Mesothelial cell of epicardium (in vitro differentiated cells): ENCODE measurements around the gene ZFYVE9. TPM values are rescaled to one million over a fixed set of nuclear protein-coding genes. Genes with fewer than 3 reads are reported as not detected.

Experiments used
- DNase-seq, 2 experiments: peaks; one replicate each; pipeline ENCODE4 v3.0.0; 2021; ENCODE audit warnings: low spot score in 2 of 2; ENCODE audit not compliant: unreplicated experiment in 2 of 2
- H3K27ac Mint-ChIP-seq: 2 replicates; pipeline ENCODE4 v1.8.0; 2021; ENCODE audit warnings: mixed read lengths
- H3K27me3 Mint-ChIP-seq: 2 replicates; pipeline ENCODE4 v1.8.0; 2021; ENCODE audit warnings: low read depth, mixed read lengths
- H3K36me3 Mint-ChIP-seq: 2 replicates; pipeline ENCODE4 v1.8.0; 2021; ENCODE audit warnings: mixed read lengths
- H3K4me1 Mint-ChIP-seq: 2 replicates; pipeline ENCODE4 v1.8.0; 2021; ENCODE audit warnings: mixed read lengths
- H3K4me3 Mint-ChIP-seq: 2 replicates; pipeline ENCODE4 v1.8.0; 2021; ENCODE audit warnings: mild to moderate bottlenecking, moderate library complexity, mixed read lengths
- H3K9me3 Mint-ChIP-seq: 2 replicates; pipeline ENCODE4 v1.8.0; 2021; ENCODE audit warnings: mixed read lengths
- CTCF ChIP-seq: fragments of 200-600 bp; sonication (generic); IDR thresholded peaks from one replicate; pipeline ENCODE4 v1.5.0; 2021; ENCODE audit warnings: antibody characterized with exemption; ENCODE audit not compliant: unreplicated experiment
- total RNA-seq: library from RNA; stranded (reverse); gene quantifications from 3 replicates; pipeline ENCODE4 v1.2.1, GENCODE V29; 2021

The ZFYVE9 gene
- total RNA-seq, 1 donor from 2014 or later: 33.3 TPM

GRCh38 chr1:52341655-52342260 is 199.9 kb downstream of the ZFYVE9 start:
- no peak for DNase-seq
- no peak for TF ChIP-seq CTCF
- no peaks in the 10 kb centered on the region for H3K4me1 Mint-ChIP-seq

DNA sequence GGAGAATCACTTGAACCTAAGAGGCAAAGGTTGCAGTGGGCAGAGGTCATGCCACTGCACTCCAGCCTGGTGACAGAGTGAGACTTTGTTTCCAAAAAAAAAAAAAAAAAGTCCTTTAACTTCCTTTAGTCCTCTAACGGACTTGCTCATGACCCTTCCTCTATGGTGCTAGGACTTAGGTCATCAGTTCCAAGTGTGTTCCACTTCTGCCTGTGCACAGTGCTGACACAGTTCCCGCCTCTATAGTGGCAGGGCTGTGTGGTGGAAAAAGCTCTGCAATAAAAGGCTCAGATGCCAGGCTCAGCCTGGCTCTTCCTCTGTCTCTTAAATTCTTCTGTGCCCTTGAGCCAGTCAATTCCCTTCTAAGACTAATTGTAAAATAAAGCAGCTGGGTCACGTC is 202.1 kb downstream of the ZFYVE9 start:
- H3K27ac Mint-ChIP-seq: no peak overlapping the region
- no peak for TF ChIP-seq CTCF
- no peak for DNase-seq
- no peaks in the 10 kb centered on the region for H3K4me1 Mint-ChIP-seq
- H3K36me3 Mint-ChIP-seq: peaks cover 28% of the 10 kb centered on the region
- H3K9me3 Mint-ChIP-seq: no peaks in the 10 kb centered on the region
- H3K27me3 Mint-ChIP-seq: no peaks in the 10 kb centered on the region
- no peak overlapping the region for H3K4me3 Mint-ChIP-seq

More at GRCh38 chr1:52341655-52342260, 199.9 kb downstream of the ZFYVE9 start:
- H3K9me3 Mint-ChIP-seq: no peaks in the 10 kb centered on the region
- no peaks in the 10 kb centered on the region for H3K27me3 Mint-ChIP-seq
- H3K36me3 Mint-ChIP-seq: peaks cover 25% of the 10 kb centered on the region
- no peak overlapping the region for H3K27ac Mint-ChIP-seq
- H3K4me3 Mint-ChIP-seq: no peak overlapping the region

GRCh38 chr1:52345252-52345651 is 203.4 kb downstream of the ZFYVE9 start:
- no peaks in the 10 kb centered on the region for H3K27me3 Mint-ChIP-seq
- peaks cover 24% of the 10 kb centered on the region for H3K36me3 Mint-ChIP-seq
- H3K27ac Mint-ChIP-seq: no peak overlapping the region
- no peaks in the 10 kb centered on the region for H3K4me1 Mint-ChIP-seq
- DNase-seq: no peak
- H3K4me3 Mint-ChIP-seq: no peak overlapping the region
- no peaks in the 10 kb centered on the region for H3K9me3 Mint-ChIP-seq
- no peak for TF ChIP-seq CTCF

DNA sequence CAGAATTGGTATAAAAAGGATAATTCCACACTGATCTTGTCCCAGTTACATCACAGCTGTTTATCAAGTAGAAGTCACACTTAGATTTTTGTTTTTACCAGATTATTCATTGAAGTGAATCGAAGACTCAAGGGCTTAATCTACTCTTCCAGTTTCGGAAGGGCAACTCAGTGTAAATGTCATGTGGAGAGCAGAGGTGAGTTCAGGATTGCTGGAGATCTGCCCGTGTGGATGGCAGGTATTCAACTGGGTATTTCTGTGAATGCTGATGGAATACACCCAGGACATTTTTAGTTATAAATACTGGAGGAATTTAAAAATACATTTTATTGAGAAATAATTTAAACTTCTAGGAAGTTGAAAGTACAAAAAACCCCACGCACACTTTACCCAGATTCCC is 204.8 kb downstream of the ZFYVE9 start:
- no peaks in the 10 kb centered on the region for H3K27me3 Mint-ChIP-seq
- peaks cover 3% of the 10 kb centered on the region for H3K4me1 Mint-ChIP-seq
- no peak for DNase-seq
- TF ChIP-seq CTCF: no peak
- peaks cover 24% of the 10 kb centered on the region for H3K36me3 Mint-ChIP-seq
- H3K27ac Mint-ChIP-seq: no peak overlapping the region
- no peak overlapping the region for H3K4me3 Mint-ChIP-seq
- no peaks in the 10 kb centered on the region for H3K9me3 Mint-ChIP-seq

- peak overlapping the region; percentile 71 for H3K27ac Mint-ChIP-seq
- H3K36me3 Mint-ChIP-seq: peaks cover 35% of the 10 kb centered on the region
- H3K27me3 Mint-ChIP-seq: no peaks in the 10 kb centered on the region
- H3K4me3 Mint-ChIP-seq: no peak overlapping the region
- no peaks in the 10 kb centered on the region for H3K9me3 Mint-ChIP-seq
- no peak for TF ChIP-seq CTCF
- DNase-seq: no peak
- H3K4me1 Mint-ChIP-seq: peaks cover 3% of the 10 kb centered on the region
Observed at GRCh38 chr1:52348704-52349300, 206.9 kb downstream of the ZFYVE9 start.
